ENCODE results near the gene MGLL. TPM values are rescaled to one million over a fixed set of nuclear protein-coding genes. Genes with fewer than 3 reads are reported as not detected.

The MGLL gene
- total and polyA plus RNA-seq, 4 donors = 9.4 to 277 (median 74.2) TPM

DNA sequence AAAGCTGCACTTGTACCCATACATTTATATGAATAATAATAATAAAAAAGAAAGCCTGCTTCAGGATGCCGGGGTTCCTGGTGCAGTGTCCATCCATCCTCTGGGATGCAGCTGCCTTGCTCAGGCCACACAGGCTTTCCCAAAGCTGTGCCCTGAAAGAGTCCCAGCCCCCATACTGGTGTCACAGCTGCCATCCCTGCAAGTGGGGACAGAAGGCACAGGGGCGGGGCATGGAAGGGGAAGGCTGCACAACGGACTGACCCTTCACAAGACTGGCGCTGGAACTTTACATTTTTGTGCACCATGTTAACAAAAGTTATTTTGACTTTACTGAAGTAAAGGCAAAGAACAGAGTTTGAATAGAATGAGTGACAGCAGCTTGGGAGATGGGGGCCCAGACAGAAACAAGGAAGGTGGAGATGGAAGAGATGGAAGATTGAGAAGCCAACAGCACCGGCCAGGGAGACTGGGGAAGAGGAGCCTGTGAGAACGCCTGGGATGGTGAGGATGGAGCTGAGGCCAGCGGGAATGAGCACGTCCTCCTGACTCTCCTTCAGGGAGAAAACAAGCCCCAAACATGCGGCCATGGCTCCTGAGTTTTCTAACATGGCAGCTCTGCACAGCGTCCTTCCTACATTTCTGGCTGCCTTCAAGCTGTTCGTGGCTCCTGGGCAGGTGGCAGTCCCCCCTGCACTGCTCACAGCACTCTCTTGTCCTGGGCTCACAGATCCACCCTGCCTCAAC, 76.5 kb downstream of the MGLL start:
- Histone ChIP-seq H3K27ac (ENCODE audit: low read depth in 1 of 2, low read length in 2 of 2) (no peak overlapping the region), H3K36me3 (ENCODE audit: control insufficient read depth in 4 of 4, insufficient read depth in 3 of 4, low read depth in 1 of 4, low read length in 3 of 4) (peaks cover 3 to 11% (median 7%) of the 10 kb centered on the region in 4 donors), H3K27me3 (ENCODE audit: control insufficient read depth in 4 of 4, insufficient read depth in 4 of 4, low read length in 3 of 4) (no peaks in the 10 kb centered on the region), H3K9me3 (ENCODE audit: control insufficient read depth in 4 of 4, low read length in 3 of 4) (no peaks in the 10 kb centered on the region), H3K4me3 (ENCODE audit: low read depth in 1 of 3, low read length in 3 of 3) (no peak overlapping the region), H3K9ac (ENCODE audit: low read depth in 1 of 2, low read length in 2 of 2) (no peak overlapping the region), H3K4me1 (ENCODE audit: control insufficient read depth in 4 of 4, insufficient read depth in 4 of 4, low read length in 3 of 4) (peaks cover 0 to 23% (median 10%) of the 10 kb centered on the region in 4 donors)
- no peak for DNase-seq (ENCODE audit: low spot score)
- WGBS = 94% methylated on average over 11 of the region's 11 CpGs
- TF ChIP-seq, protein P1, sequence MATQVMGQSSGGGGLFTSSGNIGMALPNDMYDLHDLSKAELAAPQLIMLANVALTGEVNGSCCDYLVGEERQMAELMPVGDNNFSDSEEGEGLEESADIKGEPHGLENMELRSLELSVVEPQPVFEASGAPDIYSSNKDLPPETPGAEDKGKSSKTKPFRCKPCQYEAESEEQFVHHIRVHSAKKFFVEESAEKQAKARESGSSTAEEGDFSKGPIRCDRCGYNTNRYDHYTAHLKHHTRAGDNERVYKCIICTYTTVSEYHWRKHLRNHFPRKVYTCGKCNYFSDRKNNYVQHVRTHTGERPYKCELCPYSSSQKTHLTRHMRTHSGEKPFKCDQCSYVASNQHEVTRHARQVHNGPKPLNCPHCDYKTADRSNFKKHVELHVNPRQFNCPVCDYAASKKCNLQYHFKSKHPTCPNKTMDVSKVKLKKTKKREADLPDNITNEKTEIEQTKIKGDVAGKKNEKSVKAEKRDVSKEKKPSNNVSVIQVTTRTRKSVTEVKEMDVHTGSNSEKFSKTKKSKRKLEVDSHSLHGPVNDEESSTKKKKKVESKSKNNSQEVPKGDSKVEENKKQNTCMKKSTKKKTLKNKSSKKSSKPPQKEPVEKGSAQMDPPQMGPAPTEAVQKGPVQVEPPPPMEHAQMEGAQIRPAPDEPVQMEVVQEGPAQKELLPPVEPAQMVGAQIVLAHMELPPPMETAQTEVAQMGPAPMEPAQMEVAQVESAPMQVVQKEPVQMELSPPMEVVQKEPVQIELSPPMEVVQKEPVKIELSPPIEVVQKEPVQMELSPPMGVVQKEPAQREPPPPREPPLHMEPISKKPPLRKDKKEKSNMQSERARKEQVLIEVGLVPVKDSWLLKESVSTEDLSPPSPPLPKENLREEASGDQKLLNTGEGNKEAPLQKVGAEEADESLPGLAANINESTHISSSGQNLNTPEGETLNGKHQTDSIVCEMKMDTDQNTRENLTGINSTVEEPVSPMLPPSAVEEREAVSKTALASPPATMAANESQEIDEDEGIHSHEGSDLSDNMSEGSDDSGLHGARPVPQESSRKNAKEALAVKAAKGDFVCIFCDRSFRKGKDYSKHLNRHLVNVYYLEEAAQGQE (IDR thresholded peaks at IDR 0.05) = no peak
- no peak for TF ChIP-seq EGR1 (IDR thresholded peaks at IDR 0.05; ENCODE audit: low read depth in 2 of 2)
- TF ChIP-seq, protein P2, sequence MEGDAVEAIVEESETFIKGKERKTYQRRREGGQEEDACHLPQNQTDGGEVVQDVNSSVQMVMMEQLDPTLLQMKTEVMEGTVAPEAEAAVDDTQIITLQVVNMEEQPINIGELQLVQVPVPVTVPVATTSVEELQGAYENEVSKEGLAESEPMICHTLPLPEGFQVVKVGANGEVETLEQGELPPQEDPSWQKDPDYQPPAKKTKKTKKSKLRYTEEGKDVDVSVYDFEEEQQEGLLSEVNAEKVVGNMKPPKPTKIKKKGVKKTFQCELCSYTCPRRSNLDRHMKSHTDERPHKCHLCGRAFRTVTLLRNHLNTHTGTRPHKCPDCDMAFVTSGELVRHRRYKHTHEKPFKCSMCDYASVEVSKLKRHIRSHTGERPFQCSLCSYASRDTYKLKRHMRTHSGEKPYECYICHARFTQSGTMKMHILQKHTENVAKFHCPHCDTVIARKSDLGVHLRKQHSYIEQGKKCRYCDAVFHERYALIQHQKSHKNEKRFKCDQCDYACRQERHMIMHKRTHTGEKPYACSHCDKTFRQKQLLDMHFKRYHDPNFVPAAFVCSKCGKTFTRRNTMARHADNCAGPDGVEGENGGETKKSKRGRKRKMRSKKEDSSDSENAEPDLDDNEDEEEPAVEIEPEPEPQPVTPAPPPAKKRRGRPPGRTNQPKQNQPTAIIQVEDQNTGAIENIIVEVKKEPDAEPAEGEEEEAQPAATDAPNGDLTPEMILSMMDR (IDR thresholded peaks at IDR 0.05; ENCODE audit: low read depth, low read length, missing input control) = no peak

DNA sequence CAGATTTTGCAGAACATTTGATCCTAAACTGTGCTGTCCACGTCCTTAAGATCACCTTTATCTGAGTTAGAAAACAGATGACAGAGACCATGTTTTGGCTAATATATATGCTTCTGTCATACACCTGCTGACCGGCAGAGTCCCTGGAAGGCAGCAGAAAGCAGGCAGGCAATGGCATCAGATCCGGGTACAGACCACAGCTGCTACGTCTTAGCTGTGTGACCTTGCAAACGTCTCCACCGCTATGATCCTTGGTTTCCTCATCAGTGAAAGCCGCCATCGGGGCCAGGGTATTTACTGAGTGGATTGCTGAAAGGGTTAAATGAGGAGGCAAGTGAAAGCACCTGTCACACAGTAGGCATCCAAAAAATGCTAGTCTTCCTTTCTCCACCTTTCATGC, 77.4 kb downstream of the MGLL start:
- peaks cover 3 to 11% (median 8%) of the 10 kb centered on the region in 4 donors for H3K36me3 ChIP-seq (ENCODE audit: control insufficient read depth in 4 of 4, insufficient read depth in 3 of 4, low read depth in 1 of 4, low read length in 3 of 4)
- TF ChIP-seq, protein P3, sequence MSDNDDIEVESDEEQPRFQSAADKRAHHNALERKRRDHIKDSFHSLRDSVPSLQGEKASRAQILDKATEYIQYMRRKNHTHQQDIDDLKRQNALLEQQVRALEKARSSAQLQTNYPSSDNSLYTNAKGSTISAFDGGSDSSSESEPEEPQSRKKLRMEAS (IDR thresholded peaks at IDR 0.05) = no peak
- TF ChIP-seq RAD21 (IDR thresholded peaks at IDR 0.05) = no peak
- H3K9me3 ChIP-seq (ENCODE audit: control insufficient read depth in 4 of 4, low read length in 3 of 4) = no peaks in the 10 kb centered on the region
- no peak overlapping the region for H3K27ac ChIP-seq (ENCODE audit: low read depth in 1 of 2, low read length in 2 of 2)
- H3K4me3 ChIP-seq (ENCODE audit: low read depth in 1 of 3, low read length in 3 of 3) = no peak overlapping the region
- peaks cover 0 to 14% (median 8%) of the 10 kb centered on the region in 4 donors for H3K4me1 ChIP-seq (ENCODE audit: control insufficient read depth in 4 of 4, insufficient read depth in 4 of 4, low read length in 3 of 4)
- DNase-seq (ENCODE audit: low spot score) = no peak
- 83% methylated on average over 8 of the region's 8 CpGs for WGBS
- H3K27me3 ChIP-seq (ENCODE audit: control insufficient read depth in 4 of 4, insufficient read depth in 4 of 4, low read length in 3 of 4) = no peaks in the 10 kb centered on the region
- H3K9ac ChIP-seq (ENCODE audit: low read depth in 1 of 2, low read length in 2 of 2) = no peak overlapping the region

DNA sequence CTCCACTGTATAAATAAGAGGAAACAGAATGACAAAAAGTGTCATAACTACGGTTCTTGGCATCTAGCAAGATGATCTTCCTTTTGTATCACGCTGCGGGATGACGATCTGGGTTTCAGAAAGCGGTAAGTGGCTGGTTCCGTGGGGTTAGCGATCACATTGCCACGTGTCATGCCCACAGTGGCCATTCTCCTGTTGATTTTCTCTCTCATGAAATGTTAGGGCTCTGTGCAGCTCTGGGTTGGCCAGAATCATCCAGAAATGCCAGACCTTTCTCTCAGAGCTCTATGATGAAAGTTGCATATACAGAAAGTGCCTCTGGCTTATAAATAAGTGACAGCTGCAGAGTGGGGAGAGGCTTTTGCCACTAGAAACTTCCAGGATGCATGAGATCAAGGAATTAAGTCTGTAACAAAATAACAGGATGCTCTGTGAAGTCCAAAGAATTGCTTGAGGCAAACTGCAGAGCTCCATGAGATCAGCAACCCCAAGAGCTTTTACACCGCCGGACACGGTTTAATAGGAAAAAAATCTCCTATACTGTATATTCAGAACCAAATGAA, 78.0 kb downstream of the MGLL start:
- Histone ChIP-seq H3K9me3 (ENCODE audit: control insufficient read depth in 4 of 4, low read length in 3 of 4) (no peaks in the 10 kb centered on the region), H3K27ac (ENCODE audit: low read depth in 1 of 2, low read length in 2 of 2) (no peak overlapping the region), H3K4me1 (ENCODE audit: control insufficient read depth in 4 of 4, insufficient read depth in 4 of 4, low read length in 3 of 4) (peaks cover 0 to 8% (median 5%) of the 10 kb centered on the region in 4 donors), H3K36me3 (ENCODE audit: control insufficient read depth in 4 of 4, insufficient read depth in 3 of 4, low read depth in 1 of 4, low read length in 3 of 4) (peaks cover 3 to 11% (median 8%) of the 10 kb centered on the region in 4 donors), H3K27me3 (ENCODE audit: control insufficient read depth in 4 of 4, insufficient read depth in 4 of 4, low read length in 3 of 4) (no peaks in the 10 kb centered on the region), H3K9ac (ENCODE audit: low read depth in 1 of 2, low read length in 2 of 2) (no peak overlapping the region), H3K4me3 (ENCODE audit: low read depth in 1 of 3, low read length in 3 of 3) (no peak overlapping the region)
- DNase-seq (ENCODE audit: low spot score) = no peak
- 75% methylated on average over 11 of the region's 11 CpGs for WGBS
- TF ChIP-seq RAD21 (IDR thresholded peaks at IDR 0.05) (no peak), JUND (IDR thresholded peaks at IDR 0.05) (no peak)
